H1 (cell line): ENCODE data around the gene MRPS9. TPM values are rescaled to one million over a fixed set of nuclear protein-coding genes. Genes with fewer than 3 reads are reported as not detected.

Experiments used
- CTCF ChIA-PET: fragments of 300-600 bp; sonication (Branson Sonifier 250); formaldehyde crosslinking; loops from one replicate; lab custom pipeline; 2021; ENCODE audit not compliant: partially characterized antibody; lab: Charles Lee
- POLR2A ChIA-PET: fragments of 300-600 bp; sonication (Branson Sonifier 250); formaldehyde crosslinking; loops from one replicate; lab custom pipeline; 2021; ENCODE audit warnings: inconsistent platforms; ENCODE audit not compliant: partially characterized antibody; lab: Charles Lee
- DNase-seq, 2 experiments: peaks; one replicate each; pipeline versions ENCODE4 v3.0.0 to v3.0.0-alpha.2; 2010 to 2022; ENCODE audit warnings: low spot score in 2 of 2, low read depth in 1 of 2, mixed read lengths in 1 of 2
- FAIRE-seq: peaks from 2 replicates; lab custom pipeline; 2011; peaks lifted over from hg19 to GRCh38; lab: Jason Lieb, UNC
- H2AFZ ChIP-seq: 2 replicates; pipeline ENCODE4 v1.8.1; 2012; ENCODE audit warnings: low read length, inconsistent platforms
- H2AK5ac ChIP-seq: 2 replicates; pipeline ENCODE4 v1.6.1; 2013; ENCODE audit warnings: low read depth, low read length
- H2BK120ac ChIP-seq: replicated peaks from 2 replicates; pipeline ENCODE3; 2013; ENCODE audit warnings: low read depth, low read length, inconsistent platforms
- H2BK12ac ChIP-seq: 2 replicates; pipeline ENCODE4 v1.6.1; 2013; ENCODE audit warnings: low read depth, low read length
- H2BK15ac ChIP-seq: 2 replicates; pipeline ENCODE4 v1.6.1; 2013; ENCODE audit warnings: low read length
- H2BK20ac ChIP-seq: 2 replicates; pipeline ENCODE4 v1.6.1; 2013; ENCODE audit warnings: low read length
- H2BK5ac ChIP-seq: 2 replicates; pipeline ENCODE4 v1.6.1; 2013; ENCODE audit warnings: low read depth, low read length
- H3K14ac ChIP-seq: 2 replicates; pipeline ENCODE4 v1.6.1; 2013; ENCODE audit warnings: inconsistent platforms; ENCODE audit not compliant: insufficient read length
- H3K18ac ChIP-seq: 2 replicates; pipeline ENCODE4 v1.6.1; 2013; ENCODE audit warnings: low read length; ENCODE audit errors: extremely low read depth
- H3K23ac ChIP-seq: 2 replicates; pipeline ENCODE4 v1.6.1; 2013; ENCODE audit warnings: inconsistent platforms; ENCODE audit not compliant: insufficient read length
- H3K23me2 ChIP-seq: 2 replicates; pipeline ENCODE4 v1.6.1; 2013; ENCODE audit warnings: low read depth, low read length
- H3K27ac ChIP-seq: 2 replicates; pipeline ENCODE4 v1.6.1; 2011; ENCODE audit warnings: low read depth, low read length, inconsistent platforms
- H3K27me3 ChIP-seq, 4 experiments: replicated peaks in 1 of 4; 1 replicate in 1 of 4; 2 replicates in 3 of 4; pipeline versions ENCODE4 v1.6.1 to v1.8.1; 2011 to 2013; ENCODE audit warnings: low read length in 3 of 4, mild to moderate bottlenecking in 3 of 4, inconsistent platforms in 2 of 4, mixed read lengths in 2 of 4, moderate library complexity in 1 of 4; ENCODE audit not compliant: control insufficient read depth in 3 of 4, insufficient read depth in 3 of 4; ENCODE audit errors: extremely low read depth in 1 of 4
- H3K36me3 ChIP-seq, 4 experiments: 2 replicates each; pipeline versions ENCODE4 v1.6.1 to v1.8.1; 2011 to 2013; ENCODE audit warnings: mild to moderate bottlenecking in 4 of 4, low read length in 3 of 4, moderate library complexity in 2 of 4, control low read depth in 1 of 4, inconsistent platforms in 1 of 4; ENCODE audit not compliant: insufficient read depth in 4 of 4, control insufficient read depth in 2 of 4
- H3K4ac ChIP-seq: replicated peaks from 2 replicates; pipeline ENCODE3; 2013; ENCODE audit warnings: low read length, low read depth, mixed read lengths, inconsistent platforms; ENCODE audit not compliant: insufficient read length
- H3K4me1 ChIP-seq, 4 experiments: replicated peaks in 1 of 4; 1 replicate in 1 of 4; 2 replicates in 3 of 4; pipeline versions ENCODE4 v1.6.1 to v1.8.1; 2011 to 2013; ENCODE audit warnings: low read length in 3 of 4, inconsistent platforms in 2 of 4, mixed read lengths in 1 of 4; ENCODE audit not compliant: insufficient read depth in 4 of 4, control insufficient read depth in 3 of 4
- H3K4me2 ChIP-seq, 2 experiments: 2 replicates each; pipeline versions ENCODE4 v1.6.1 to v1.8.1; 2011 to 2013; ENCODE audit warnings: low read depth in 2 of 2, low read length in 2 of 2, control low read depth in 1 of 2, inconsistent platforms in 1 of 2, mild to moderate bottlenecking in 1 of 2; ENCODE audit not compliant: insufficient read depth in 1 of 2
- H3K4me3 ChIP-seq, 4 experiments: fragments of 200-600, 300-600 bp in 1 of 4; sonication (generic), shearing (Covaris generic), sonication (Bioruptor Twin) in 1 of 4; 2 replicates each; pipeline versions ENCODE4 v1.5.1 to v1.8.1; 2011 to 2016; ENCODE audit warnings: low read length in 4 of 4, low read depth in 3 of 4, control low read depth in 2 of 4, inconsistent platforms in 2 of 4, mild to moderate bottlenecking in 2 of 4, mixed read lengths in 1 of 4, moderate library complexity in 1 of 4; ENCODE audit not compliant: insufficient read depth in 2 of 4; ENCODE audit errors: extremely low read depth in 1 of 4
- H3K56ac ChIP-seq: replicated peaks from 2 replicates; pipeline ENCODE3; 2013; ENCODE audit warnings: low read depth, mild to moderate bottlenecking, mixed read lengths, low read length, inconsistent platforms; ENCODE audit not compliant: insufficient read length
- H3K79me1 ChIP-seq: 2 replicates; pipeline ENCODE4 v1.6.1; 2013; ENCODE audit warnings: low read depth, low read length, control low read depth
- H3K79me2 ChIP-seq, 2 experiments: 2 replicates each; pipeline versions ENCODE4 v1.6.1 to v1.8.1; 2012 to 2013; ENCODE audit warnings: low read length in 2 of 2, mild to moderate bottlenecking in 2 of 2, inconsistent platforms in 1 of 2; ENCODE audit not compliant: insufficient read depth in 2 of 2, control insufficient read depth in 1 of 2
- H3K9ac ChIP-seq, 4 experiments: replicated peaks in 1 of 4; 1 replicate in 1 of 4; 2 replicates in 3 of 4; pipeline versions ENCODE4 v1.6.1 to v1.8.1; 2011 to 2013; ENCODE audit warnings: low read depth in 3 of 4, low read length in 3 of 4, control low read depth in 2 of 4, mild to moderate bottlenecking in 2 of 4, moderate library complexity in 2 of 4, inconsistent platforms in 1 of 4; ENCODE audit errors: extremely low read depth in 1 of 4
- H3K9me3 ChIP-seq, 2 experiments: 2 replicates each; pipeline versions ENCODE4 v1.6.1 to v1.8.1; 2012 to 2013; ENCODE audit warnings: mild to moderate bottlenecking in 2 of 2, moderate library complexity in 2 of 2, control low read depth in 1 of 2, inconsistent platforms in 1 of 2, low read depth in 1 of 2, low read length in 1 of 2, mixed read lengths in 1 of 2; ENCODE audit not compliant: insufficient read depth in 2 of 2
- H4K20me1 ChIP-seq, 2 experiments: replicated peaks in 1 of 2; 2 replicates each; pipeline versions ENCODE3 to v1.8.1; 2011 to 2013; ENCODE audit warnings: inconsistent platforms in 2 of 2, low read length in 2 of 2, mild to moderate bottlenecking in 1 of 2; ENCODE audit not compliant: insufficient read depth in 2 of 2, control insufficient read depth in 1 of 2
- H4K5ac ChIP-seq: 2 replicates; pipeline ENCODE4 v1.6.1; 2013; ENCODE audit warnings: low read length, low read depth, mixed read lengths, inconsistent platforms; ENCODE audit not compliant: insufficient read length
- H4K8ac ChIP-seq: 2 replicates; pipeline ENCODE4 v1.8.0; 2013; ENCODE audit warnings: mild to moderate bottlenecking, moderate library complexity, low read length, inconsistent platforms; ENCODE audit not compliant: insufficient read depth; ENCODE audit errors: extremely low read depth
- H4K91ac ChIP-seq: replicated peaks from 2 replicates; pipeline ENCODE3; 2013; ENCODE audit warnings: low read length, mixed read lengths, inconsistent platforms; ENCODE audit not compliant: insufficient read length
- CBX8 ChIP-seq: fragments of 300-800, 300-1000 bp; sonication (generic); IDR thresholded peaks from 2 replicates; pipeline ENCODE4 v1.7.1; 2016; ENCODE audit warnings: low read depth, low read length, borderline replicate concordance
- GTF2F1 ChIP-seq: IDR thresholded peaks from 2 replicates; pipeline ENCODE4 v1.6.1; 2012; ENCODE audit warnings: low read depth, low read length, improper control_type of control experiment, borderline replicate concordance
- JUN ChIP-seq: IDR thresholded peaks from 2 replicates; pipeline ENCODE4 v1.6.1; 2011; ENCODE audit warnings: low read depth, mild to moderate bottlenecking, improper control_type of control experiment, low read length
- JUND ChIP-seq: IDR thresholded peaks from 2 replicates; pipeline ENCODE4 v1.6.1; 2011; ENCODE audit warnings: mild to moderate bottlenecking, improper control_type of control experiment, low read length
- NANOG ChIP-seq: IDR thresholded peaks from 2 replicates; pipeline ENCODE4 v1.6.1; 2011; ENCODE audit warnings: low read length, low read depth, mild to moderate bottlenecking, inconsistent platforms; ENCODE audit not compliant: insufficient read depth, poor library complexity, severe bottlenecking
- SRF ChIP-seq: IDR thresholded peaks from 2 replicates; pipeline ENCODE4 v1.6.1; 2011; ENCODE audit warnings: mild to moderate bottlenecking, low read depth, low read length, moderate library complexity
- ZNF274 ChIP-seq: IDR thresholded peaks from 2 replicates; pipeline ENCODE4 v1.7.0; 2012; ENCODE audit warnings: low read length, borderline replicate concordance; ENCODE audit errors: extremely low read depth
- WGBS, 2 experiments: shearing (Covaris generic) in 1 of 2; methylation state at CpG; one replicate each; pipeline versions ENCODE4 v1.1.6 to v1.1.7; 2013 to 2015; ENCODE audit warnings: low lambda C conversion rate in 2 of 2, mixed read lengths in 2 of 2, inconsistent platforms in 1 of 2, low coverage in 1 of 2, missing lambda C conversion rate in 1 of 2; ENCODE audit not compliant: insufficient replicate concordance in 2 of 2, insufficient coverage in 1 of 2, insufficient read length in 1 of 2; ENCODE audit errors: extremely low coverage in 1 of 2, missing lambda C conversion rate in 1 of 2; 5-methylcytosine and 5-hydroxymethylcytosine counted together
- polyA plus RNA-seq, 7 experiments: library from polyadenylated mRNA; depleted of rRNA in 3 of 7; stranded (reverse) in 5 of 7; unstranded in 2 of 7; fragments of >200 nt in 5 of 7; fragments of 200-250 nt in 2 of 7; gene quantifications; 1 replicate in 5 of 7; 2 replicates in 1 of 7; 4 replicates in 1 of 7; pipeline versions ENCODE4 v1.2.1 to v1.2.3, GENCODE V29; 2011 to 2013; ENCODE audit warnings: missing spikeins in 2 of 7, mixed read lengths in 2 of 7
- total RNA-seq: library from RNA; stranded (reverse); fragmentation: NEBNext Ultra II Directional; extraction: Animal tissue kit (Norgen Biotek cat#: 25700); gene quantifications from 2 replicates; pipeline ENCODE4 v1.2.1, GENCODE V29; 2021
- TF ChIP-seq, protein P1 (sequence below): IDR thresholded peaks from 2 replicates; pipeline ENCODE4 v1.6.1; 2011; ENCODE audit warnings: low read length, improper control_type of control experiment

Gene MRPS9
- total and polyA plus RNA-seq, 2 of the 8 experiments (the other 6 are each of a cell fraction or from before 2014, with no cell fraction given) = 36.2 to 71.0 TPM

DNA sequence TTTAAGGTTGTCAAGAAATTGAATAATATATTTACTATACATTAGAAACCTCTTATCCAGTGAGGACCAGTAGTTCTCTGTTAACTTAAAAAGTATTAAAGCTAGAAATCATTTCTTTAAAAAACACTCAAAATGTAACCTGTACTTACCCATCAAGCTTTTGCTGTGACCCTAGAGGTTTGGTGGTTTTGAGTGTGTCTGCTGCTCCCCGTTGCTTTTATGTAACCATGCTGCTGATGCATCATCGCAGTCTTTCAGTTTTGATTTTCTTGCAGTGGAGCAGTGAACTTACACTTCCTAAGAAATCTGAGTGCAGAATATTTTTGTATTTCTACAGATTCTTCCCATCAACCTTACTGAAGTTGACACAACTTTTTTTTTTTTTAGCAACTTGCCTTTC is 34.2 kb downstream of the MRPS9 start:
- Histone ChIP-seq H2BK120ac (no peak overlapping the region), H3K9ac (no peak overlapping the region), H2BK12ac (no peak overlapping the region), H4K20me1 (peaks cover 0 to 3% of the 10 kb centered on the region in 2 experiments), H3K79me2 (peaks cover 0 to 22% of the 10 kb centered on the region in 2 experiments; a peak in 2 of 4 replicates), H2AFZ (no peak overlapping the region), H3K18ac (no peak overlapping the region), H3K36me3 (peaks cover 0 to 3% (median 0%) of the 10 kb centered on the region in 4 experiments; a peak in 1 of 8 replicates), H4K8ac (no peak overlapping the region), H3K23ac (no peak overlapping the region), H3K9me3 (no peaks in the 10 kb centered on the region), H4K5ac (no peak overlapping the region), H2BK15ac (no peak overlapping the region), H3K56ac (no peak overlapping the region), H4K91ac (no peak overlapping the region), H3K4me2 (no peak overlapping the region), H2BK20ac (no peak overlapping the region), H3K4ac (no peak overlapping the region), H3K14ac (no peak overlapping the region), H3K27ac (no peak overlapping the region), H3K4me1 (peaks cover 1 to 5% (median 3%) of the 10 kb centered on the region in 4 experiments; a peak in 2 of 7 replicates), H3K23me2 (no peaks in the 10 kb centered on the region), H3K79me1 (peaks cover 3% of the 10 kb centered on the region; the same call in 1 of the 2 replicates), H2AK5ac (no peak overlapping the region), H2BK5ac (no peak overlapping the region), H3K4me3 (no peak overlapping the region), H3K27me3 (no peaks in the 10 kb centered on the region)
- TF ChIP-seq GTF2F1 (no peak), CBX8 (no peak), NANOG (no peak), JUN (no peak), SRF (no peak), ZNF274 (no peak), JUND (no peak)
- TF ChIP-seq, protein P1, sequence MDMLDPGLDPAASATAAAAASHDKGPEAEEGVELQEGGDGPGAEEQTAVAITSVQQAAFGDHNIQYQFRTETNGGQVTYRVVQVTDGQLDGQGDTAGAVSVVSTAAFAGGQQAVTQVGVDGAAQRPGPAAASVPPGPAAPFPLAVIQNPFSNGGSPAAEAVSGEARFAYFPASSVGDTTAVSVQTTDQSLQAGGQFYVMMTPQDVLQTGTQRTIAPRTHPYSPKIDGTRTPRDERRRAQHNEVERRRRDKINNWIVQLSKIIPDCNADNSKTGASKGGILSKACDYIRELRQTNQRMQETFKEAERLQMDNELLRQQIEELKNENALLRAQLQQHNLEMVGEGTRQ = no peak
- ChIA-PET POLR2A (interaction anchor here (0.6 kb wide), 1 partner anchor 14 kb away, joined by 3 read pairs; no protein-coding TSS in a partner anchor), CTCF (interaction anchor here (0.6 to 1.0 kb wide), 4 partner anchors 166 to 736 kb away, joined by 3 read pairs; no protein-coding TSS in a partner anchor)
- FAIRE-seq (no peak), DNase-seq (no peak)
- WGBS, 2 experiments = 100% methylated on average over 2 of the region's 2 CpGs; no CpG with 5 or more reads in 1 of the 2 experiments
